ENCODE results near the gene OR1D5. TPM values are rescaled to one million over a fixed set of nuclear protein-coding genes. Genes with fewer than 3 reads are reported as not detected.

OR1D5 gene, protein sequence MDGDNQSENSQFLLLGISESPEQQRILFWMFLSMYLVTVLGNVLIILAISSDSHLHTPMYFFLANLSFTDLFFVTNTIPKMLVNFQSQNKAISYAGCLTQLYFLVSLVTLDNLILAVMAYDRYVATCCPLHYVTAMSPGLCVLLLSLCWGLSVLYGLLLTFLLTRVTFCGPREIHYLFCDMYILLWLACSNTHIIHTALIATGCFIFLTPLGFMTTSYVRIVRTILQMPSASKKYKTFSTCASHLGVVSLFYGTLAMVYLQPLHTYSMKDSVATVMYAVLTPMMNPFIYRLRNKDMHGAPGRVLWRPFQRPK
- not detected in 2 replicates for total RNA-seq

DNA sequence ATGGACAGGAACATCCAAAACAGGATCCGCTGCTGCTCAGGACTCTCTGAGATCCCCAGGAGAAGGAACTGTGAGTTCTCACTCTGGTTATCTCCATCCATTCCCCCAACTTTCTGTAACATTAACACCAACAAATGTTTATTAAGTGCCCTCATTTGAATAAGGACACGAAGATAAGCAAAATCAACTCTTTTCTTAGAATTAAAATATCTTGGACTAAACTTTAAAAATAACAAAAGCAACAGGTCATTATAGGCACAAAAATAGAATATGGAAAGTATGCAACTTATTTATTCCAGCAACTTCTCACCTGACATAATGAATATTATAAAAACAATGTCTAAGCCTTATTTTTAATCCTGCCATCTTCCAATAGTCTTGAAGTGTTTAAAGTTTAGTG is at the start of gene OR1D5:
Gene OR1D5 (minus strand): TSS at position 101 of the 400 bp plus-strand sequence. CDS start 0 bp downstream, at position 101.

DNA sequence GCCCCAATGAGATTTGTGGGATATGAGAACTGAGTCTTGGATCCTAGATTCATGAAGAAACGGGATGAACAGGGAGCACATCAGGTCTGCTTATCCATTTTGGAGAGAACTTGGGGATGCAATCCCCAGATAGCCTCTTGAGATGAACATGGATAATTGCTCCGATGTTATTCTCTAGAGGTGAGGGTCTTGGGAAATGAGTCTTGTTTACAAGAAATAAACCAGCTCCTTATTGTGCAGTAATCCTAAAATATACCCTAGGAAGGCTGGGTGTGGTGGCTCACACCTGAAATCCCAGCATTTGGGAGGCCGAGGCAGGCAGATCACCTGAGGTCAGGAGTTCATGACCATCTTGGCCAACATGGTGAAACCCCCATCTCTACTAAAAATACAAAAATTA is 40.9 kb upstream of the OR1D5 start, which contains the start of gene OR1D2:
Gene OR1D2 (minus strand): TSS at position 101 of the 400 bp plus-strand sequence. CDS start 11,426 bp downstream, outside the sequence.

Other genes starting within 250 kb of the OR1D5 start
- gene OR1D2, start 40.8 kb upstream of the OR1D5 start, total RNA-seq, result not detected in 2 replicates
- not detected in 2 replicates for gene OR1G1, start 63.9 kb upstream of the OR1D5 start, total RNA-seq
- gene OR1A2, start 133.9 kb upstream of the OR1D5 start, total RNA-seq, result not detected in 2 replicates
- gene OR1A1, start 144.1 kb upstream of the OR1D5 start, total RNA-seq, result not detected in 2 replicates
- gene OR3A1, start 234.8 kb upstream of the OR1D5 start, total RNA-seq, result not detected in 2 replicates